GM12892 (cell line): Measurements from ENCODE around the gene NXPH3.

Experiments used
- POLR2AphosphoS5 ChIP-seq: IDR thresholded peaks from 2 replicates; pipeline ENCODE4 v1.6.1; 2011; ENCODE audit warnings: low read depth, low read length, control low read depth
- TAF1 ChIP-seq: IDR thresholded peaks from 2 replicates; pipeline ENCODE4 v1.6.1; 2011; ENCODE audit warnings: low read depth, mild to moderate bottlenecking, control low read depth, low read length, borderline replicate concordance

DNA sequence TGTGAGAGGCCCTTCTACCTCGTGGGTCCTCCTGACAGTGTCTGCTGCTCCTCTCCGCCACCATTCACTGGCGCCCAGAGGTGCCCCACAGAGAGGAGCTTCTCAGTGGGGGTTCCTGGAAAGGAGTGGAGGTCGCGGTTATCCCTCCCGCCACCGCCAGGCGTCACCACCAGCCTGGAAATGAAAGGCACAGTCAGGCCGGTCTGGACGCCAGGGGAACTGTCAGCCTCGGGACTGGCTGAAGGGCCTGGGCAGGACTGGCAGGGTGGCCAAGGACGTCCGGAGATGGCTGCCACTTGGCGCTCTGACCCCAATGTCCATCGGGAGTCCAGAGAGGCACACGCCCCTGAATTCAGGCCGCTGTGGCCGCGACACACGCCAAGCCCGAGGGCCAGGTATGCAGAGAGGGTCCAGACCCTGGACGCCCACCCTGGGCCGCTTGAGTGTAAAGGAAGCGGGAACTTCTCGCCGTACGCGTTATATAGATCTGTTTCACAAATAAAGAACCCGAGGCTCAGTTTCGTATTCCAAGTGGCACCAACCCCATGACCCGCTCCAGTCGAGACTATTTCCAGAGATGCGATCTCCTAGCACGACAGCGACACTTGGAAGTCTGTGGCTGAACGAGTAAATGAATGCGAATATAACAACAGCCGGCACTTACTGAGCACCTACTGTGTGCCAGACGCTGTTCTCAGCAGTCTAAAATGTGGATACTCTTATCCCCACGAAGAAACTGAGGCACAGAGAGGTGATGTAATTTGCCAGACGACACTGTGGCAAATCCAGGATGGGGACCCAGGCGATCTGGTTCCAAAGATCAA is 7.6 kb upstream of the NXPH3 start:
- TF ChIP-seq TAF1: no peak
- no peak for TF ChIP-seq POLR2AphosphoS5
